Type B pancreatic cell (in vitro differentiated cells): ENCODE results near the gene LGMN. TPM values are rescaled to one million over a fixed set of nuclear protein-coding genes. Genes with fewer than 3 reads are reported as not detected.

Source experiments
- DNase-seq: peaks from one replicate; pipeline ENCODE4 v3.0.0; 2021; ENCODE audit warnings: mixed read lengths; ENCODE audit not compliant: unreplicated experiment; ENCODE audit errors: extremely low spot score
- H3K27ac Mint-ChIP-seq: 2 replicates; pipeline ENCODE4 v1.8.0; 2021; ENCODE audit warnings: mild to moderate bottlenecking, mixed read lengths
- H3K27me3 Mint-ChIP-seq: 2 replicates; pipeline ENCODE4 v1.8.0; 2021; ENCODE audit warnings: mixed read lengths
- H3K36me3 Mint-ChIP-seq: 2 replicates; pipeline ENCODE4 v1.8.0; 2021; ENCODE audit warnings: mixed read lengths
- H3K4me1 Mint-ChIP-seq: one replicate; pipeline ENCODE4 v1.8.0; 2021; ENCODE audit warnings: mixed read lengths; ENCODE audit not compliant: unreplicated experiment
- H3K4me3 Mint-ChIP-seq: 2 replicates; pipeline ENCODE4 v1.8.0; 2021; ENCODE audit warnings: mild to moderate bottlenecking, mixed read lengths
- H3K9me3 Mint-ChIP-seq: 2 replicates; pipeline ENCODE4 v1.8.0; 2021; ENCODE audit warnings: mixed read lengths
- CTCF ChIP-seq: fragments of 200-600 bp; sonication (generic); conservative IDR thresholded peaks from 2 replicates; pipeline ENCODE4 v1.5.0; 2021; ENCODE audit warnings: antibody characterized with exemption, mild to moderate bottlenecking
- total RNA-seq: library from RNA; stranded (reverse); gene quantifications from 2 replicates; pipeline ENCODE4 v1.2.1, GENCODE V29; 2021; ENCODE audit warnings: low replicate concordance

LGMN gene
- total RNA-seq, 1 donor from 2014 or later = 71.2 TPM

GRCh38 chr14:92789457-92790089 lies 41.1 kb upstream of the LGMN start:
- peaks cover 12% of the 10 kb centered on the region for H3K9me3 Mint-ChIP-seq
- no peak overlapping the region for H3K4me3 Mint-ChIP-seq
- peaks cover 11% of the 10 kb centered on the region for H3K4me1 Mint-ChIP-seq
- H3K27me3 Mint-ChIP-seq = peaks cover 3% of the 10 kb centered on the region
- no peak overlapping the region for H3K27ac Mint-ChIP-seq
- H3K36me3 Mint-ChIP-seq = no peaks in the 10 kb centered on the region
- DNase-seq = no peak
- no peak for TF ChIP-seq CTCF

- no peaks in the 10 kb centered on the region for H3K27me3 Mint-ChIP-seq
- H3K27ac Mint-ChIP-seq = no peak overlapping the region
- no peak for DNase-seq
- H3K4me1 Mint-ChIP-seq = peaks cover 6% of the 10 kb centered on the region
- H3K4me3 Mint-ChIP-seq = no peak overlapping the region
- H3K36me3 Mint-ChIP-seq = no peaks in the 10 kb centered on the region
- TF ChIP-seq CTCF = no peak
- peaks cover 4% of the 10 kb centered on the region for H3K9me3 Mint-ChIP-seq
Observed at GRCh38 chr14:92787554-92787953, 39.1 kb upstream of the LGMN start.

- Mint-ChIP-seq H3K36me3 (no peaks in the 10 kb centered on the region), H3K9me3 (peaks cover 4% of the 10 kb centered on the region), H3K4me3 (no peak overlapping the region), H3K4me1 (peaks cover 6% of the 10 kb centered on the region), H3K27ac (peak overlapping the region; percentile 12), H3K27me3 (no peaks in the 10 kb centered on the region)
- no peak for DNase-seq
- no peak for TF ChIP-seq CTCF
Observed at GRCh38 chr14:92786427-92786756, 38.0 kb upstream of the LGMN start.

GRCh38 chr14:92785667-92786426 lies 37.4 kb upstream of the LGMN start:
- DNase-seq = no peak

GRCh38 chr14:92783813-92784431 lies 35.5 kb upstream of the LGMN start:
- Mint-ChIP-seq H3K27me3 (no peaks in the 10 kb centered on the region), H3K27ac (no peak overlapping the region), H3K4me1 (peaks cover 6% of the 10 kb centered on the region), H3K36me3 (no peaks in the 10 kb centered on the region), H3K9me3 (no peaks in the 10 kb centered on the region), H3K4me3 (no peak overlapping the region)
- TF ChIP-seq CTCF = peak; percentile 76
- no peak for DNase-seq

More at GRCh38 chr14:92785667-92786426, 37.4 kb upstream of the LGMN start:
- Mint-ChIP-seq H3K36me3 (no peaks in the 10 kb centered on the region), H3K4me1 (peaks cover 6% of the 10 kb centered on the region), H3K4me3 (no peak overlapping the region), H3K27ac (peak overlapping the region; percentile 26), H3K9me3 (peaks cover 4% of the 10 kb centered on the region), H3K27me3 (no peaks in the 10 kb centered on the region)
- TF ChIP-seq CTCF = no peak
